GM19463 (cell line): Measurements from ENCODE around the gene CYB561.

Source experiments
- ATAC-seq: cut with Tn5 transposase; IDR thresholded peaks from one replicate; pipeline ENCODE4 v1.9.1; 2021; ENCODE audit warnings: mild to moderate bottlenecking, moderate library complexity; ENCODE audit not compliant: unreplicated experiment

Gene CYB561

GRCh38 chr17:63436523-63437110, 9.5 kb downstream of the CYB561 start:
- no peak for ATAC-seq

GRCh38 chr17:63435681-63436522, 10.2 kb downstream of the CYB561 start:
- ATAC-seq: no peak

- no peak for ATAC-seq
Observed at GRCh38 chr17:63434951-63435571, 11.0 kb downstream of the CYB561 start.

- no peak for ATAC-seq
Observed at GRCh38 chr17:63433746-63434591, 12.1 kb downstream of the CYB561 start.

GRCh38 chr17:63431939-63432804, 13.9 kb downstream of the CYB561 start:
- ATAC-seq: no peak

GRCh38 chr17:63431618-63431938, 14.5 kb downstream of the CYB561 start:
- no peak for ATAC-seq

GRCh38 chr17:63430223-63430622, 15.9 kb downstream of the CYB561 start:
- ATAC-seq: no peak

- no peak for ATAC-seq
Observed at GRCh38 chr17:63429766-63430165, 16.3 kb downstream of the CYB561 start.

- no peak for ATAC-seq
Observed at GRCh38 chr17:63426917-63427308, 19.2 kb downstream of the CYB561 start.

- ATAC-seq: no peak
Observed at GRCh38 chr17:63426041-63426916, 19.8 kb downstream of the CYB561 start.

GRCh38 chr17:63425483-63425882, 20.6 kb downstream of the CYB561 start:
- no peak for ATAC-seq

- no peak for ATAC-seq
Observed at GRCh38 chr17:63423963-63424362, 22.1 kb downstream of the CYB561 start.

GRCh38 chr17:63423251-63423950, 22.7 kb downstream of the CYB561 start:
- ATAC-seq: no peak

- no peak for ATAC-seq
Observed at GRCh38 chr17:63421681-63422645, 24.1 kb downstream of the CYB561 start.

GRCh38 chr17:63420868-63421680, 25.0 kb downstream of the CYB561 start:
- no peak for ATAC-seq

GRCh38 chr17:63419949-63420867, 25.9 kb downstream of the CYB561 start:
- no peak for ATAC-seq
